NCI-H2196 (cell line): ENCODE measurements around the gene KCNH8.

Source experiments
- DNase-seq: peaks from one replicate; lab custom pipeline; 2025; ENCODE audit not compliant: unreplicated experiment; lab: John Stamatoyannopoulos, UW

Gene KCNH8

DNA sequence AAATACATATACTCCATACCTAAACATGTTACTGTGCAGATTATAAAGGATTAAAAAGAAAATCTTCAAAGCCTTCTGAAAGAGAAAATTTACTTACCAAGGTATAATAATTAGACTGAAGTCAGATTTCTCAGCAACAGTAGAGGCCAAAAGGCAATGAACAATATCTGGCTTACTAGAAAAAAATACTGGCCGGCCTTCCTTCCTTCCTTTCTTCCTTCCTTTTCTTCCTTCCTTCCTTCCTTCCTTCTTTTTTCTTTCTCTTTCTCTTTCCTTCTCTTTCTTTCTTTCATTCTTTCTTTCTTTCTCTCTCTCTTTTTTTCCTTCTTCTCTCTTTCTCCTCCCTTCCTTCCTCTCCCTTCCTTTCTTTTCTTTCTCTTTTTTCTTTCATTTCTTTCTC lies 209.6 kb downstream of the KCNH8 start:
- no peak for DNase-seq

DNA sequence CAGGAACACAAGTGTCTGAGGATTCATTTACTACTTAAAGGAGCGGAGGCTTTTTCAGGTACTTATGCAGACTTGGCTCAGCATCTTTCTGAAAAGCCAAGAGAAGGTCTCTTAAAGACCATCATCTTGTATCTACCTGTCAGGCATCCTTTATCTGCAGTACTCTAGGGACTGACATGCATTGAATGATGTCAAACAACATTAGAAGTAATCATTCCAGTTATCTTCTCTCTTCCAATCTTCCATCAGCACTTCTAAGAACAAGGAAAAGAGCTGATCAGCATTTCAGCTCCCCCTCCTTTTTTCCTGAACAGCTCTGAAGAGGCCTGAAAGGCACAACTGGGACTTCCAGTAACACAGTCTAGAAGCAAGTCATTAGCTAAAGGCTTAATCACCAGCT lies 214.8 kb downstream of the KCNH8 start:
- DNase-seq, result no peak

DNA sequence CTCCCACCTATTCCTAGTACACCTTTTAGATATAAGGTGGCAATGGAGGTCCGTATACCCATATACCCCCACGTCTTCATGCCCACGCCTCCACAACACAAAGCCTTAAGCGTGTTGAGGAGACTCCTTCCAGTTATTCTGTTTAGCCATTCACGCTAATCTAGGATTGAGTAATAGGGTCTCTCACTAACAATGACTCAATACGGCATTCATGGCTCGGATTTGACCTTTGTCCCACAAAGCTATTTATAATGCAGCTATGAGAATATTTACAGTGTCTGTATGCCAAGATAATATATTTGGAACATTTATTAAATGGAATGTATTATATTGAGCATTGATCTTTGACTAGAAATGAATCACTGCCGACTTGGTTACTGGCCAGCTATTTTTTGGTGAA lies 215.8 kb downstream of the KCNH8 start:
- no peak for DNase-seq

- DNase-seq, result no peak
Measured at GRCh38 chr3:19365471-19365870, 217.2 kb downstream of the KCNH8 start.

DNA sequence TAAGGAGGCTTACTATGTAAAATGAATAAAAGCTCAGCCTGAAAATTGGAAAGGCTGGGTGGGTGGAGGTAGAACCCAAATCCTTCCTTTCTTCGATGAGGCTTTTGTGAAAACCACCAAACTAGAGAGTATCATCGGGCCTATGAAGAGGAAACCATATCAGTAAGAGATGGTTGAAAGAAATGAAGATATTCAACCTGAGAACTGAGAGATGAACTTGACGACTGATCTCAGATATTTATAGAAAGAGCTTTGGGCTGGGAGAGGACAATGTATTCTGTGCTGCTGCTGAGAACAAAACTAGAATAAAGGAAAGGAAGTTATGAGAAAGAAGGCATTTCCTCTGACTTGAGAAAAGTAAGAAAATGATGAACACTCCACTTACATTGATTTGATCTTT lies 236.6 kb downstream of the KCNH8 start:
- DNase-seq, result no peak

DNA sequence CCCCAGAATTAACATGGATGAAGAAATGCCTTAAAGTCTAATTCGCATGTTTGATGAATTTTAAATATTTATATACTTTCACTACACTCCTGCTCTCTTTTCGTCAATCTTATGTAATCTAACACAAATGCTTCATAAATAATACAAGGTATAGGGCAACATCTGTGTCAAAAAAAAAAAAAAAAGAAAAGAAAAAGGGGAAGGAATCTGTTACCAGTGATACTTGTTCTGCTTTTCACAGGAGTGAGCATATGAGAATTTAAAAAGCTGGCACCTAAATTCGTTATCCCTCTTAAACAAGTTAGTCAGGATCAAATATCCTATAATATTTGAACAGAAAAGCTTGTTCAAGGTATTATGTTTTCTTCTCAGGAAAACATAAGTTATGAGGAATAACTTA lies 243.8 kb downstream of the KCNH8 start:
- no peak for DNase-seq

GRCh38 chr3:19394946-19395345 lies 246.6 kb downstream of the KCNH8 start:
- DNase-seq, result no peak

DNA sequence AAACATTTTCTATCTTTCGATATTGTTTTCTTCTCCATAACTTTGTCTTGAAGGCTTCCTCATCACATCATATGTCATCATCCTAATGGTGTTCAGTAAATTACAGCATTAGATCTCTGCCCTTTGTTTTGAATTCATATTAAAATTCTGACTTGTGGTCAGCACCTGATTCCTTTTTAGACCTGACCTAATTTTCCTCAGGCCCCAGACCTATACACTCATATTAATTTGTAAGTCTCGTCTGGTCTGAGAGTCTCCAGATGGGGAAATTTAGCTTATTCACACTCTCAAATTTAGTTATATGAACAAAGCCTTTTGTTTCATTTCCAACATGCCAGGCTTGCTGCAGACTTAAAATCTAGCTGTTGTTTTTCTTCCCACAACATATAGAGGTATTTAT lies 248.4 kb downstream of the KCNH8 start:
- no peak for DNase-seq

DNA sequence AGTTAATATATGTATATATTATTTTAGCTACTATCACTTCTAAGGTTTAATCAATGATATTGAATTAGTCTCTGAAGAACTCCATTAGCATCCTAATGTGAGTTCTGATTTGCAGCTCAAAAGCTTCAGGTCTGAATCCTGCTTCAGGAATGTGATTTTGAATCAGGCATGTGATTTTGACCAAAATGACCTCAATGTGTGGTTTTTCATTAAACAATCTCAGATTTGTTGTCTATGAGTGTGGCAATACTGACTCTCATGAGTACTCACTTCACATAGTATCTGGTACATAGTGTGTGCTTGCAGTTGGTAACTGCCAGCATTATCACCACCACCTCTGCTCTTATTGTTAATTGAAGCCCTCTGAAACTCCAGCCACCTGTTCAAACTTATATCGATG lies 251.0 kb downstream of the KCNH8 start:
- DNase-seq, result no peak

DNA sequence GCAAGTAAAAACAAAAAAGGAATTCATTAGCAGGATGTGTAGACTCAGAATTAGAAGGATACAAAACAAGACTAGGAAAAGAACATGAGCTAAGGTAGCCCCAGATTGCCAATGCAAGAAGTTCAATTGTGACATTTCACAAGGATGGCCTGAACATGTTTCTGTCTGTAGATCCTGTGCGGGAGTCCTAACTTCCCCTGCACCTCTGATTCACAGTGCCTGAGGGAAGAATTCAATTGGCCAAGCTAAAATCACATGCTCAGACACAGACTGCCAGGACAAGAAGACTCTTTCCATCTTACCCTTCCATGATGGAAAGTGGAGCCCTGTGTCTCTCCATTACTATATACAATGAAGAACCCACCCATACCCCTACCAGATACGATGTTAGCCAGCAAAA lies 251.5 kb downstream of the KCNH8 start:
- no peak for DNase-seq

GRCh38 chr3:19420159-19420558 lies 271.8 kb downstream of the KCNH8 start:
- no peak for DNase-seq

DNA sequence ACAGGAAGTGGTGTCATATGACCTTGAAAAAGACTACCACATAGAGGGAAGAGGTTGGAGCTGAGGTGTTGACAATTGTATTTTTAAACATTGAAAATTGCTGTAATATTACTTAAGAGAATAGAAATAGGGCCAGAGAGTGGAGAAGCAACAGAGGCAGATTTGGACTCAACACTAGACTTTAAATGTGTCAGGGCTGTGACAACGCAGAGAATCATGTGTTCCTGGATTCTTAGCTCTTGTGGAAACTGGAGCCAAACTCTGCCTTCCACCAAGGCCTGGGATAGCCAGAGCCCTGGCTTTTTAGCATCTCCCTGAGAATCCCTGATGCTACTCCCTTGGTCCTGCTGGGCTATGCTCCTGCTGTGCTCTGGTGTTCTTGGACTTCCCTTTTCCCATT lies 277.5 kb downstream of the KCNH8 start:
- DNase-seq, result no peak

- DNase-seq, result no peak
Measured at GRCh38 chr3:19427422-19428149, 279.3 kb downstream of the KCNH8 start.

DNA sequence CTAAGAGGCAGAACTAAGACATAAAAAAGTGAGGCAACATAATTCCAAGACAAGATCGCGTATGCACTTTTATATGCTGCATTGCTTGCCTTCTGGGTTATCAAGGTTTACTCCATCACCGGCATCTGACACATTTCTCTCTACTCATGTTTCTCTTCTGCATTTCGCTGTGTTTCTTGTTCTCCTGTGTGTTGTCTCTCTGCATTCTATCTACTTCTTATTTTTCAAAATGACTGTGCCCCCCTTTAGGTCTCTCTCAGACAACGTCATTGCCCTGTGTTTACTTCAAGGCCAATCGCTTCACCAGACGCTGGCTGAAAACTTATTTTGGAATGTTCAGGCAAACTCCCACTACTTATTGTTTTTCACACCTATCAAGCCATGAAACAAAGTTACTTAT lies 280.4 kb downstream of the KCNH8 start:
- DNase-seq, result no peak

DNA sequence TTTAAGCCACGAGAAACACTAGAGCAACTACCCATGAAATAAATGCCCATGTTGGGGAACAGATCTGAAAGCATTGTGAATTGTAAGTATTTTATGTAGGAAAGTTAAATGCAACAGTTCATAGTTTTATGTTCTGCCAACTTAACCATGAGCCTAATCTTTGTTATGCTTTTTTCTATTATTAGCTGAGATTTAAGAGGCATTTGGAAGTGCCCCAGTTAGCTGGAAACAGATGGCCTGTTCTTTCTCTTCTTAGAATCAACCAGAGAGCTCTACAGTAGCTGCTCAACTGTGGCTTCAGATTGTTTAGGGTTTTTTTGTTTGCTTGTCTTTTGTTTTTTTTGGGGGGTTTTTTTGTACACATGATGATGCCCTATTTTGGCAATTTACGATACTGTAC lies 284.4 kb downstream of the KCNH8 start:
- DNase-seq, result no peak

GRCh38 chr3:19436746-19437145 lies 288.4 kb downstream of the KCNH8 start:
- no peak for DNase-seq

GRCh38 chr3:19439944-19440343 lies 291.6 kb downstream of the KCNH8 start:
- no peak for DNase-seq

DNA sequence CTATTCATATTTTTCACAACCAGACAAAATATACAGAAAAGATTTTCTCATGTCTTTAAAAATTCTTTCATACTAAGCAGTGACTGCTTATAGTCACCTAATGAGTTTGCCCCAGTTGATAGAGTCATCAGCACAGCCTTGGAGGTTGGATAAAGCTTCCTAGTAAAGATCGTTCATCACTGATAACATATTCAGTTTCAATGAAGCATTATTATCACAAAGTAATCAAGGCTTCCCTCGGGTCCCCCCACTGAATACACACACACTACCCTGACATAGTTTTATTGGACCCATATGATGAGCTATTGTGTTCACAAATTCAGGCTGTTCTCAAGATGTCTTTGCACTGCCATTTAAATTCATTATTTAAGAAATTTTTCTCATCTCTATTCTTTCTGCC lies 297.8 kb downstream of the KCNH8 start:
- DNase-seq, result no peak

- DNase-seq, result no peak
Measured at GRCh38 chr3:19446687-19447086, 298.4 kb downstream of the KCNH8 start.

GRCh38 chr3:19455546-19455945 lies 307.2 kb downstream of the KCNH8 start:
- no peak for DNase-seq

DNA sequence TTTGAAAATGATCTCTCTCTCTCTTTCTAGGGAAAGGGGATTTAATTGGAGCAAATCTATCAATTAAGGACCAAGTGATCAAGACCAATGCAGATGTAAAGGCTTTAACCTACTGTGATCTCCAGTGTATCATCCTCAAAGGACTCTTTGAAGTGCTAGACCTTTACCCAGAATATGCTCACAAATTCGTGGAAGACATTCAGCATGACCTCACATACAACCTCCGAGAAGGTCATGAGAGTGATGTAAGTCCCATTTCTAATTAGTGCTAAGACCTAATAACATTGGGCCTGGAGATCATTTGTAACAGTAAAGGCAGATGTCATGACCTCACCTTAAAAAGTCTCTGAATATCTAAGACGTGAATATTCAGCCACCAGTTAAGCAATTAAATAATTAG lies 308.4 kb downstream of the KCNH8 start:
- DNase-seq, result no peak

- no peak for DNase-seq
Measured at GRCh38 chr3:19457449-19457848, 309.1 kb downstream of the KCNH8 start.

DNA sequence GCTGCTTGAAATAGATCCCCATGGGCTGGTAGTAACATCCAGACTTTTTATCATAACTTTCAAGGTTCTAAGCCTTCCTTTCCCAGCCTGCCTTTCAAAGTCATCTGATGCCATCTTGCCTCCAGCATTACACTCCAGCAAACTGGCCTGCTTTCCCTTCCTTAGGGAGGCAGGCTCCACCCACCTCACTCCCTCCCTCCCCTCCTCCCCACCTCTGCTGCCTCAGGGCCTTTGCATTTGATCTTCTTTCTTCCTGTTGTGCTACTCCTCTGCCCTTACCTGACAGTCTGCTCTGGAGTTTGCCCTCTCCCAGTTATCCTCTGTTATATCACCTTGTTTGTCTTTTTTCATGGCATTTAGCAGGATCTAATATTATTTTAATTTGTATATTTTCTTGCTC lies 319.5 kb downstream of the KCNH8 start:
- no peak for DNase-seq

DNA sequence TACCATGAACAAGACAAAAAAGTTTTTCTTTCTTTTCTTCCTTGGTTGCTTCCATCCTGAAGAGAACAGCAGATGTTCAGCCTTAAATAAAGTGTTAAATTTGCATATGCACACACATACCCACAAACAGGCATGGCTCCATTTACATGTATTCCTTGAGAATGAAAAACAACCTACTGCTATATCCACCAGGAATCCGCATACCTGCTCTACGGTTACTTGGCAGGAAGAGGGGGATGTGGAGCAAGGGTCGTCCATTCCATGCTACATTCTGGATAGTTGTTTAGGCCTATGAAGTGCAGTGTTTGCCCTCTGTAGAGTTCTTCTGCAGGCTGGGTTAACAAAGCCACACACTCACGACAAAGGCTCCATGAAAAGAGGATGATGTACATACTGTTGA lies 322.8 kb downstream of the KCNH8 start:
- no peak for DNase-seq
